ENCODE data around the gene JAM3.
"Not testable (repeated sequence)": the region's sequence is repeated elsewhere in the genome, so short reads cannot be mapped to it uniquely, and the experiment has no call there.

JAM3 gene

GRCh38 chr11:134069426-134070341 is 812 bp downstream of the JAM3 start:
- peak overlapping the region; percentile 81 for H3K4me3 ChIP-seq (ENCODE audit: low read length)
- H3K9ac ChIP-seq (ENCODE audit: low read length), result peak overlapping the region; percentile 46
- H3K27me3 ChIP-seq (ENCODE audit: control insufficient read depth, insufficient read depth, low read length), result peaks cover 13% of the 10 kb centered on the region
- no peaks in the 10 kb centered on the region for H3K9me3 ChIP-seq (ENCODE audit: control insufficient read depth, low read depth, low read length)
- no peak overlapping the region for H3K27ac ChIP-seq (ENCODE audit: low read length)
- H3K36me3 ChIP-seq (ENCODE audit: control insufficient read depth, low read depth, low read length), result no peaks in the 10 kb centered on the region
- H3K4me1 ChIP-seq (ENCODE audit: control insufficient read depth, low read depth, low read length), result peaks cover 7% of the 10 kb centered on the region

GRCh38 chr11:134070342-134070845 is 1.5 kb downstream of the JAM3 start:
- no peaks in the 10 kb centered on the region for H3K36me3 ChIP-seq (ENCODE audit: control insufficient read depth, low read depth, low read length)
- no peaks in the 10 kb centered on the region for H3K9me3 ChIP-seq (ENCODE audit: control insufficient read depth, low read depth, low read length)
- peaks cover 7% of the 10 kb centered on the region for H3K4me1 ChIP-seq (ENCODE audit: control insufficient read depth, low read depth, low read length)
- H3K9ac ChIP-seq (ENCODE audit: low read length), result no peak overlapping the region
- peaks cover 13% of the 10 kb centered on the region for H3K27me3 ChIP-seq (ENCODE audit: control insufficient read depth, insufficient read depth, low read length)
- no peak overlapping the region for H3K27ac ChIP-seq (ENCODE audit: low read length)
- peak overlapping the region; percentile 14 for H3K4me3 ChIP-seq (ENCODE audit: low read length)

DNA sequence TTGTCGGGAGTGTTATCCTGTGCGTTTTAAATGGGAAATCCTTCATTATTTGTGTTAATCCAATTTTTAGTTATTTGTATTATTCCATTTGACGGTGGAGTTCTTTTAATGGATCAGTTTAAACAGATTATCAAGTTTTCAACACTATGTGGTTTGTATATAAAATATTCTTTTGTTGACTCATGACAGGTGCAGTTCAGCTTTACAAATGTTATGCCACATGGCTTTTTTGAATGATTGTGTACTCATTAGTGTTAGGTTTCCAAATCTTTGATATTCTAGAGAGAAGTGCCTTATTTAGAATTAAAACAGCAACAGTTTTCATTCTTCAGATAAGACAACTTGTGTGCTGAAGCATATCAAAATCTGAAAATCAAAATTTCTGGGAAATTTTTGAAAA is 2.4 kb downstream of the JAM3 start:
- no peaks in the 10 kb centered on the region for H3K9me3 ChIP-seq (ENCODE audit: control insufficient read depth, low read depth, low read length)
- H3K36me3 ChIP-seq (ENCODE audit: control insufficient read depth, low read depth, low read length), result no peaks in the 10 kb centered on the region
- H3K4me3 ChIP-seq (ENCODE audit: low read length), result no peak overlapping the region
- H3K27me3 ChIP-seq (ENCODE audit: control insufficient read depth, insufficient read depth, low read length), result peaks cover 13% of the 10 kb centered on the region
- H3K27ac ChIP-seq (ENCODE audit: low read length), result no peak overlapping the region
- H3K4me1 ChIP-seq (ENCODE audit: control insufficient read depth, low read depth, low read length), result peaks cover 7% of the 10 kb centered on the region
- no peak overlapping the region for H3K9ac ChIP-seq (ENCODE audit: low read length)

- no peak overlapping the region for H3K4me3 ChIP-seq (ENCODE audit: low read length)
- no peak overlapping the region for H3K27ac ChIP-seq (ENCODE audit: low read length)
- no peaks in the 10 kb centered on the region for H3K9me3 ChIP-seq (ENCODE audit: control insufficient read depth, low read depth, low read length)
- H3K4me1 ChIP-seq (ENCODE audit: control insufficient read depth, low read depth, low read length), result peaks cover 7% of the 10 kb centered on the region
- H3K27me3 ChIP-seq (ENCODE audit: control insufficient read depth, insufficient read depth, low read length), result peaks cover 13% of the 10 kb centered on the region
- H3K36me3 ChIP-seq (ENCODE audit: control insufficient read depth, low read depth, low read length), result no peaks in the 10 kb centered on the region
- no peak overlapping the region for H3K9ac ChIP-seq (ENCODE audit: low read length)
Observed at GRCh38 chr11:134071766-134072402, 3.0 kb downstream of the JAM3 start.

DNA sequence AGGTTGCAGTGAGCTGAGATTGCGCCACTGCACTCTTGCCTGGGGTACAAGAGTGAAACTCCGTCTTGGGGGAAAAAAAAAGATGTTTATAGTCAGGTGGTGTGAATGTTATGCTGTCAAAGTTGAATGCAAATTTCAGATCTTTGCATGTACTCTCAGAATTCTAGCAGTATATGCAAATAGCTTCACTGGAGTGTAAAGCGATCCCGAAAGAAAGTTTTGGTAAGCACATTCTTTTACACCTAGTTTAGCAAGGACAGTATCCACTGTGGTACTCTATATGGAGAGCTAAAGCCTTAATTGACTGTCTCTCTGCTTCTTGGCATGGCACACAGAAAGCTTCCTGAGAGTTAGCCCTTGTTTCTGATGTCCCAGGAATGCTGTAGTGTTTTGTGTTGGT is 4.0 kb downstream of the JAM3 start:
- H3K27me3 ChIP-seq (ENCODE audit: control insufficient read depth, insufficient read depth, low read length), result peaks cover 13% of the 10 kb centered on the region
- H3K4me1 ChIP-seq (ENCODE audit: control insufficient read depth, low read depth, low read length), result peaks cover 7% of the 10 kb centered on the region
- no peaks in the 10 kb centered on the region for H3K9me3 ChIP-seq (ENCODE audit: control insufficient read depth, low read depth, low read length)
- H3K36me3 ChIP-seq (ENCODE audit: control insufficient read depth, low read depth, low read length), result no peaks in the 10 kb centered on the region
- no peak overlapping the region for H3K27ac ChIP-seq (ENCODE audit: low read length)
- H3K9ac ChIP-seq (ENCODE audit: low read length), result no peak overlapping the region
- H3K4me3 ChIP-seq (ENCODE audit: low read length), result no peak overlapping the region

DNA sequence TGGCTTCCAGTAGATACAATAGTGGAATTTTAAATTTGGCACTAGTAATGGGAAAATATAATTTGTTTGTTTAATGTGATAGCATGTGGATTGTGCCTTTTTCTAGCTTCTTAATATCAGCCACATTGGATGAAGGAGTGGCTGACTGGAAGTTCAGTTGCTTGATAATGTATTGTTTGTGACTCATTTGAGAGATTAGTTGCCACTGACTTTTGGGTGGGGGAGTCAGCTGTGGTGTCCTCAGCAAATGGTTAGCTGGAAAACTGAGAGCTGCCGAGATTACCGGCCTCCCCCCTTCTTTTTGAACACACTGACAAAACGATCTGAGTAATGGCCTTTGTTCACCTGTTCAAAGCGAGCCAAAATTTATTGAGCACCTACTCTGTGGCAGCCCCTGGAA is 5.5 kb downstream of the JAM3 start:
- Histone ChIP-seq H3K4me1 (ENCODE audit: control insufficient read depth, low read depth, low read length) (peaks cover 7% of the 10 kb centered on the region), H3K9me3 (ENCODE audit: control insufficient read depth, low read depth, low read length) (no peaks in the 10 kb centered on the region), H3K4me3 (ENCODE audit: low read length) (no peak overlapping the region), H3K27ac (ENCODE audit: low read length) (no peak overlapping the region), H3K27me3 (ENCODE audit: control insufficient read depth, insufficient read depth, low read length) (peaks cover 13% of the 10 kb centered on the region), H3K9ac (ENCODE audit: low read length) (no peak overlapping the region), H3K36me3 (ENCODE audit: control insufficient read depth, low read depth, low read length) (no peaks in the 10 kb centered on the region)

DNA sequence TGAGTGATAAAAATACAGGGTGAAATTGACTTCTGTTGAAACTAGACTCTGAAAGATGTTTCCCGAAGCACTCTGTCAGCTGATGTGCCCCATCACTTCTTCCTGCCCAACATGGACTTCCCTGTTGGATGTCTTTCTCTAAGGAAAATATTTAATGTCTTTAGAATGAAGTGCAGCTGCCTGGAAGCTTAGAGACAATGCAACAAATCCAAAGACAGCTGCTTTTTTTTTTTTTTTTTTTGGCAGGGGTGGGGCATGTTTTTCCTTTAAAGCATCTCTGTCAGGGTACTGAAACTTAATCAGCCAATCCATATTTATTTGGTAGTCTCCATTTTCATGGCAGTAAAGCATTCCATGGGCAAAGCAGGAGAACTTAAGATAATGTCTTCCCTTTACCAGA is 5.9 kb downstream of the JAM3 start:
- Histone ChIP-seq H3K9ac (ENCODE audit: low read length) (no peak overlapping the region), H3K27ac (ENCODE audit: low read length) (no peak overlapping the region), H3K9me3 (ENCODE audit: control insufficient read depth, low read depth, low read length) (no peaks in the 10 kb centered on the region), H3K27me3 (ENCODE audit: control insufficient read depth, insufficient read depth, low read length) (peaks cover 11% of the 10 kb centered on the region), H3K4me1 (ENCODE audit: control insufficient read depth, low read depth, low read length) (peaks cover 5% of the 10 kb centered on the region), H3K36me3 (ENCODE audit: control insufficient read depth, low read depth, low read length) (no peaks in the 10 kb centered on the region), H3K4me3 (ENCODE audit: low read length) (no peak overlapping the region)

- H3K4me1 ChIP-seq (ENCODE audit: control insufficient read depth, low read depth, low read length), result no peaks in the 10 kb centered on the region
- H3K4me3 ChIP-seq (ENCODE audit: low read length), result no peak overlapping the region
- no peaks in the 10 kb centered on the region for H3K36me3 ChIP-seq (ENCODE audit: control insufficient read depth, low read depth, low read length)
- H3K27me3 ChIP-seq (ENCODE audit: control insufficient read depth, insufficient read depth, low read length), result no peaks in the 10 kb centered on the region
- H3K9me3 ChIP-seq (ENCODE audit: control insufficient read depth, low read depth, low read length), result peaks cover 11% of the 10 kb centered on the region
- H3K9ac ChIP-seq (ENCODE audit: low read length), result no peak overlapping the region
- no peak overlapping the region for H3K27ac ChIP-seq (ENCODE audit: low read length)
Observed at GRCh38 chr11:134079317-134079716, 10.4 kb downstream of the JAM3 start.

DNA sequence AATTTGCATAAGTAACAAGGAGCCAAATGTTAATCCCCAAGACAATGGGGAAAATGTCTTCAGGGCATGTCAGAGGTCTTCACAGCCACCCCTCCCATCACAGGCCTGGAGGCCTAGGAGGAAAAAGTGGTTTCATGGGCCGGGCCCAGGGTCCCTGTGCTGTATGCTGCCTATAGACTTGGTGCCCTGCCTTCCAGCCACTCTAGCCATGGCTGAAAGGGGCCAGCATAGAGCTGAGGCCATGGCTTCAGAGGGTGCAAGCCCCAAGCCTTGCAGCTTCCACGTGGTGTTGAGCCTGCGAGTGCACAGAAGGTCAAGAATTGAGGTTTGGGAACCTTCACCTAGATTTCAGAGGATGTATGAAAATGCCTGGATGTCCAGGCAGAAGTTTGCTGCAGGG is 12.4 kb downstream of the JAM3 start:
- H3K27me3 ChIP-seq (ENCODE audit: control insufficient read depth, insufficient read depth, low read length); H3K9ac ChIP-seq (ENCODE audit: low read length); H3K27ac ChIP-seq (ENCODE audit: low read length); H3K4me3 ChIP-seq (ENCODE audit: low read length); H3K4me1 ChIP-seq (ENCODE audit: control insufficient read depth, low read depth, low read length); H3K36me3 ChIP-seq (ENCODE audit: control insufficient read depth, low read depth, low read length): not testable (repeated sequence)
- H3K9me3 ChIP-seq (ENCODE audit: control insufficient read depth, low read depth, low read length), result peaks cover 11% of the 10 kb centered on the region

- H3K27me3 ChIP-seq (ENCODE audit: control insufficient read depth, insufficient read depth, low read length), result no peaks in the 10 kb centered on the region
- no peaks in the 10 kb centered on the region for H3K4me1 ChIP-seq (ENCODE audit: control insufficient read depth, low read depth, low read length)
- H3K27ac ChIP-seq (ENCODE audit: low read length), result no peak overlapping the region
- H3K36me3 ChIP-seq (ENCODE audit: control insufficient read depth, low read depth, low read length), result no peaks in the 10 kb centered on the region
- H3K4me3 ChIP-seq (ENCODE audit: low read length), result no peak overlapping the region
- no peak overlapping the region for H3K9ac ChIP-seq (ENCODE audit: low read length)
- peaks cover 11% of the 10 kb centered on the region for H3K9me3 ChIP-seq (ENCODE audit: control insufficient read depth, low read depth, low read length)
Observed at GRCh38 chr11:134082990-134083389, 14.1 kb downstream of the JAM3 start.

DNA sequence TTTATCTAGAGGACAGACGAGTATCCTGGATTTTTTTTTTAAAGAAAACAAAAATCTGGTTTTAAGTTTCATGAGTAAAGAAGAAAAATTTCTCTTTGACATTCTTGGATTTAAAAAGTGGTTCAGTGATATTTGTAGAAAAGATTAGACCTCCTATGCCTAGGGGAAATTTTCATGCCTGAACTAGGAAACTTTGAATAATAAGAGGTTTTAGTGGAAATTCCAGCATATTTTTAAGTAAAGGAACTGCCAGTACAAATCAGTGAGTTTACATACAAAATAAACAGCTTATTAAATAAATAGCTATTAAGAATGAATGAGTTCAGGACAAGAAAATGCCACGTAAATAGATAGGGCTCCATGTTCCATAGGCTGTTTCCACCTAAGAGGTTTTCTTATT is 17.5 kb downstream of the JAM3 start:
- no peaks in the 10 kb centered on the region for H3K27me3 ChIP-seq (ENCODE audit: control insufficient read depth, insufficient read depth, low read length)
- H3K9me3 ChIP-seq (ENCODE audit: control insufficient read depth, low read depth, low read length), result no peaks in the 10 kb centered on the region
- no peak overlapping the region for H3K4me3 ChIP-seq (ENCODE audit: low read length)
- no peaks in the 10 kb centered on the region for H3K36me3 ChIP-seq (ENCODE audit: control insufficient read depth, low read depth, low read length)
- H3K9ac ChIP-seq (ENCODE audit: low read length), result no peak overlapping the region
- H3K4me1 ChIP-seq (ENCODE audit: control insufficient read depth, low read depth, low read length), result no peaks in the 10 kb centered on the region
- H3K27ac ChIP-seq (ENCODE audit: low read length), result no peak overlapping the region
